K562 (cell line): ENCODE measurements around the gene ZPBP. TPM values are rescaled to one million over a fixed set of nuclear protein-coding genes. Genes with fewer than 3 reads are reported as not detected.
A peak's percentile ranks its signal among the peaks of the same experiment; 100 is the strongest.

Experiments used
- DEAF1 ChIP-seq: fragments of 450-650 bp; formaldehyde crosslinking; IDR thresholded peaks from 2 replicates; pipeline ENCODE4 v1.4.0; 2020; ENCODE audit warnings: mild to moderate bottlenecking, moderate library complexity
- FIP1L1 ChIP-seq: fragments of 200-400 bp; formaldehyde crosslinking; IDR thresholded peaks from 2 replicates; pipeline ENCODE4 v1.6.1; 2018; ENCODE audit warnings: mild to moderate bottlenecking, low read depth, low read length; ENCODE audit not compliant: poor library complexity, severe bottlenecking
- POLR2H ChIP-seq: IDR thresholded peaks from 2 replicates; pipeline ENCODE4 v1.6.1; 2016; ENCODE audit warnings: missing genetic modification characterization, low read depth, mild to moderate bottlenecking, control low read depth, missing compliant biosample characterization, moderate library complexity
- REST ChIP-seq, 2 experiments: fragments of 450-650 bp; formaldehyde crosslinking in 1 of 2; IDR thresholded peaks; 2 replicates each; pipeline versions ENCODE4 v1.4.0 to v1.6.1; 2014 to 2020; ENCODE audit warnings: mild to moderate bottlenecking in 2 of 2, borderline replicate concordance in 1 of 2, low read depth in 1 of 2
- polyA plus RNA-seq, 8 experiments: library from polyadenylated mRNA; depleted of rRNA in 4 of 8; stranded (reverse) in 5 of 8; unstranded in 3 of 8; fragments of >200 nt; fragmentation: Nextera tagmentation in 2 of 8; fragmentation: Illumina TruSeq in 1 of 8; extraction: Ambion mirVana in 2 of 8; extraction: Trizol in 1 of 8; gene quantifications; 2 replicates each; pipeline versions ENCODE4 v1.2.1 to v1.2.3, GENCODE V29; 2011 to 2014; ENCODE audit warnings: inconsistent platforms in 1 of 8, missing spikeins in 1 of 8
- total RNA-seq, 7 experiments: library from RNA; depleted of rRNA in 6 of 7; stranded (reverse); fragments of >200 nt in 6 of 7; fragmentation: Illumina TruSeq in 2 of 7; extraction: Trizol in 2 of 7; gene quantifications; 2 replicates each; pipeline versions ENCODE4 v1.2.1 to v1.2.3, GENCODE V29; 2011 to 2021; ENCODE audit warnings: low replicate concordance in 1 of 7
- TF ChIP-seq, protein P1 (sequence below): sonication (generic); formaldehyde crosslinking; IDR thresholded peaks from 2 replicates; pipeline ENCODE4 v1.8.1; 2023; ENCODE audit warnings: mild to moderate bottlenecking, missing genetic modification reagents, moderate library complexity
- TF ChIP-seq, protein P2 (sequence below): fragments of 450-650 bp; IDR thresholded peaks from 2 replicates; pipeline ENCODE4 v1.6.1; 2017; ENCODE audit warnings: antibody characterized with exemption, mild to moderate bottlenecking

ZPBP gene
- total and polyA plus RNA-seq, 9 of the 15 experiments (the other 6 are each of a cell fraction or from before 2014, with no cell fraction given): not detected

DNA sequence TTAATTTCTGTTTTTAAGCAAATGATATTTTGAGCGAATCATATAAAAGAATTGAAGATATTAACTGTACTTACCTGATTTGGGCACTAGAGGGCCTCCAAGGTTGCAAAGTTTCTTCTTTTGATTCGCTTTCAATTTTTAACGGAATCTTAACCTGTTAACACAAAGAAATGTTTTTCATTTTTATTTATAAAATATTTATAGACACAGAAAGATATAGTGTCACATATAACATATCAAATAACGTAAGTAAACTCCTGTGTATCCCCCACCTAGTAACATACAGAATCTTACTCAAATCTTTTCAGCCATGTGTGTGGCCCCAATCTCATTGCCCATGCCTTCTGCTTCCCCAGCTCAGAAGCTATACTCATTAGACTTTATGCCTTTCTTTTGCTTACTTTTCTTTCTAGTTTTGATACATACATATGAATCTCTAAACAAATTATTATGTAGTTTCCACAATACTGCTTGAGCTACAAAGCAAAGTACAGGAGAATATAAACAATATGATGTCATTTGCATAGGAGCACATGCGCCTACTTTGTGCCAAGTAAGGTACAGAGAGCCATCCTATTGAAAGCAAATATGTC, 49.5 kb upstream of the ZPBP start (continued):
- TF ChIP-seq, protein P1, sequence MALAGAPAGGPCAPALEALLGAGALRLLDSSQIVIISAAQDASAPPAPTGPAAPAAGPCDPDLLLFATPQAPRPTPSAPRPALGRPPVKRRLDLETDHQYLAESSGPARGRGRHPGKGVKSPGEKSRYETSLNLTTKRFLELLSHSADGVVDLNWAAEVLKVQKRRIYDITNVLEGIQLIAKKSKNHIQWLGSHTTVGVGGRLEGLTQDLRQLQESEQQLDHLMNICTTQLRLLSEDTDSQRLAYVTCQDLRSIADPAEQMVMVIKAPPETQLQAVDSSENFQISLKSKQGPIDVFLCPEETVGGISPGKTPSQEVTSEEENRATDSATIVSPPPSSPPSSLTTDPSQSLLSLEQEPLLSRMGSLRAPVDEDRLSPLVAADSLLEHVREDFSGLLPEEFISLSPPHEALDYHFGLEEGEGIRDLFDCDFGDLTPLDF (CRISPR knock-in tag): no peak
- TF ChIP-seq, protein P2, sequence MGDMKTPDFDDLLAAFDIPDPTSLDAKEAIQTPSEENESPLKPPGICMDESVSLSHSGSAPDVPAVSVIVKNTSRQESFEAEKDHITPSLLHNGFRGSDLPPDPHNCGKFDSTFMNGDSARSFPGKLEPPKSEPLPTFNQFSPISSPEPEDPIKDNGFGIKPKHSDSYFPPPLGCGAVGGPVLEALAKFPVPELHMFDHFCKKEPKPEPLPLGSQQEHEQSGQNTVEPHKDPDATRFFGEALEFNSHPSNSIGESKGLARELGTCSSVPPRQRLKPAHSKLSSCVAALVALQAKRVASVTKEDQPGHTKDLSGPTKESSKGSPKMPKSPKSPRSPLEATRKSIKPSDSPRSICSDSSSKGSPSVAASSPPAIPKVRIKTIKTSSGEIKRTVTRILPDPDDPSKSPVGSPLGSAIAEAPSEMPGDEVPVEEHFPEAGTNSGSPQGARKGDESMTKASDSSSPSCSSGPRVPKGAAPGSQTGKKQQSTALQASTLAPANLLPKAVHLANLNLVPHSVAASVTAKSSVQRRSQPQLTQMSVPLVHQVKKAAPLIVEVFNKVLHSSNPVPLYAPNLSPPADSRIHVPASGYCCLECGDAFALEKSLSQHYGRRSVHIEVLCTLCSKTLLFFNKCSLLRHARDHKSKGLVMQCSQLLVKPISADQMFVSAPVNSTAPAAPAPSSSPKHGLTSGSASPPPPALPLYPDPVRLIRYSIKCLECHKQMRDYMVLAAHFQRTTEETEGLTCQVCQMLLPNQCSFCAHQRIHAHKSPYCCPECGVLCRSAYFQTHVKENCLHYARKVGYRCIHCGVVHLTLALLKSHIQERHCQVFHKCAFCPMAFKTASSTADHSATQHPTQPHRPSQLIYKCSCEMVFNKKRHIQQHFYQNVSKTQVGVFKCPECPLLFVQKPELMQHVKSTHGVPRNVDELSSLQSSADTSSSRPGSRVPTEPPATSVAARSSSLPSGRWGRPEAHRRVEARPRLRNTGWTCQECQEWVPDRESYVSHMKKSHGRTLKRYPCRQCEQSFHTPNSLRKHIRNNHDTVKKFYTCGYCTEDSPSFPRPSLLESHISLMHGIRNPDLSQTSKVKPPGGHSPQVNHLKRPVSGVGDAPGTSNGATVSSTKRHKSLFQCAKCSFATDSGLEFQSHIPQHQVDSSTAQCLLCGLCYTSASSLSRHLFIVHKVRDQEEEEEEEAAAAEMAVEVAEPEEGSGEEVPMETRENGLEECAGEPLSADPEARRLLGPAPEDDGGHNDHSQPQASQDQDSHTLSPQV: no peak
- TF ChIP-seq REST (IDR thresholded peaks at IDR 0.05; ENCODE audit: borderline replicate concordance): peak; percentile 32; the same call in 1 of the 2 replicates
- no peak for TF ChIP-seq REST (CRISPR knock-in tag; IDR thresholded peaks at IDR 0.05; ENCODE audit: low read depth)
- no peak for TF ChIP-seq FIP1L1
- peak; percentile 68; the same call in 1 of the 2 replicates for TF ChIP-seq DEAF1 (CRISPR knock-in tag)
- TF ChIP-seq POLR2H (tag): 0 out of 2 replicates have a peak, but pooled peaks have one; percentile 23
